Cardiac muscle cell (in vitro differentiated cells and primary cell): Measurements from ENCODE around the gene CYBC1. TPM values are rescaled to one million over a fixed set of nuclear protein-coding genes. Genes with fewer than 3 reads are reported as not detected.

Experiments used
- DNase-seq, 2 donors: peaks; one replicate each; pipeline versions ENCODE4 v3.0.0 to v3.0.0-alpha.2; 2010 to 2017; ENCODE audit warnings: low read depth in 1 of 2, low spot score in 1 of 2
- H3K27ac ChIP-seq: fragments of 200-600 bp; sonication (generic); 2 replicates; pipeline ENCODE4 v1.5.1; 2016
- H3K27me3 ChIP-seq: fragments of 200-600 bp; sonication (generic); 2 replicates; pipeline ENCODE4 v1.6.0; 2016; ENCODE audit warnings: control low read depth
- H3K36me3 ChIP-seq: fragments of 200-600 bp; sonication (generic); 2 replicates; pipeline ENCODE4 v1.5.1; 2016; ENCODE audit warnings: control low read depth
- H3K4me1 ChIP-seq: fragments of 200-600 bp; sonication (generic); 2 replicates; pipeline ENCODE4 v1.8.1; 2017; ENCODE audit warnings: low read depth, mild to moderate bottlenecking, mixed run types
- H3K4me3 ChIP-seq: fragments of 200-600 bp; sonication (generic); 2 replicates; pipeline ENCODE4 v1.5.1; 2016; ENCODE audit warnings: mild to moderate bottlenecking
- H3K9me3 ChIP-seq: fragments of 200-600 bp; sonication (generic); 2 replicates; pipeline ENCODE4 v1.5.1; 2017; ENCODE audit warnings: low read depth, mild to moderate bottlenecking, control low read depth
- polyA plus RNA-seq: library from polyadenylated mRNA; unstranded; fragments of >200 nt; fragmentation: Nextera tagmentation; extraction: Ambion mirVana; gene quantifications from 2 replicates; pipeline ENCODE4 v1.2.1, GENCODE V29; 2016
- total RNA-seq: library from RNA; depleted of rRNA; stranded (reverse); fragments of >200 nt; gene quantifications from 2 replicates; pipeline ENCODE4 v1.2.3, GENCODE V29; 2016
- TF ChIP-seq, protein P1 (sequence below): IDR thresholded peaks from 2 replicates; pipeline ENCODE4 v1.5.1; 2012; ENCODE audit warnings: low read depth, mild to moderate bottlenecking, low read length

Gene CYBC1
- total and polyA plus RNA-seq, 2 experiments from 2014 or later: 52.7 to 71.3 TPM

DNA sequence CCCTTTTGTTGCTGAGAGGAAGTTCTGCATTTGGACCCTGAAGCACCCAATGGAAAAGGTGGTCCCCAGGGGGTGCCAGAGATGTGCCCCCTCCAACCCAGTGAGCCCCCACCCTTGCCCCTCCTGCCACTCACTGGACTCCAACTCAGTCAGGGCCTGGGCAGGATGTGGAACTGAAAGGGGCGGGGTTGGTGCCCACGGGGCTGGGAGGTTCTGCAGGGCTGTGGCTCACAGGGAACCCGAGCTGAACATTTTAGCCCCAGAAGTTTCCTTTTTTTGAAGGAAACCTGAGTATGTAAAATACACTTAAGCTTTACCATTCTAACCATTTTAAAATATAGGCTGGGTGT is 16.4 kb downstream of the CYBC1 start:
- no peak for DNase-seq
- no peaks in the 10 kb centered on the region for H3K27me3 ChIP-seq
- no peak overlapping the region for H3K27ac ChIP-seq
- no peaks in the 10 kb centered on the region for H3K36me3 ChIP-seq
- no peaks in the 10 kb centered on the region for H3K9me3 ChIP-seq
- TF ChIP-seq, protein P1, sequence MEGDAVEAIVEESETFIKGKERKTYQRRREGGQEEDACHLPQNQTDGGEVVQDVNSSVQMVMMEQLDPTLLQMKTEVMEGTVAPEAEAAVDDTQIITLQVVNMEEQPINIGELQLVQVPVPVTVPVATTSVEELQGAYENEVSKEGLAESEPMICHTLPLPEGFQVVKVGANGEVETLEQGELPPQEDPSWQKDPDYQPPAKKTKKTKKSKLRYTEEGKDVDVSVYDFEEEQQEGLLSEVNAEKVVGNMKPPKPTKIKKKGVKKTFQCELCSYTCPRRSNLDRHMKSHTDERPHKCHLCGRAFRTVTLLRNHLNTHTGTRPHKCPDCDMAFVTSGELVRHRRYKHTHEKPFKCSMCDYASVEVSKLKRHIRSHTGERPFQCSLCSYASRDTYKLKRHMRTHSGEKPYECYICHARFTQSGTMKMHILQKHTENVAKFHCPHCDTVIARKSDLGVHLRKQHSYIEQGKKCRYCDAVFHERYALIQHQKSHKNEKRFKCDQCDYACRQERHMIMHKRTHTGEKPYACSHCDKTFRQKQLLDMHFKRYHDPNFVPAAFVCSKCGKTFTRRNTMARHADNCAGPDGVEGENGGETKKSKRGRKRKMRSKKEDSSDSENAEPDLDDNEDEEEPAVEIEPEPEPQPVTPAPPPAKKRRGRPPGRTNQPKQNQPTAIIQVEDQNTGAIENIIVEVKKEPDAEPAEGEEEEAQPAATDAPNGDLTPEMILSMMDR: no peak
- no peaks in the 10 kb centered on the region for H3K4me1 ChIP-seq
- no peak overlapping the region for H3K4me3 ChIP-seq

- H3K27ac ChIP-seq: no peak overlapping the region
- H3K4me1 ChIP-seq: no peaks in the 10 kb centered on the region
- no peak for DNase-seq
- TF ChIP-seq, protein P1: no peak
- no peaks in the 10 kb centered on the region for H3K9me3 ChIP-seq
- H3K36me3 ChIP-seq: no peaks in the 10 kb centered on the region
- H3K4me3 ChIP-seq: no peak overlapping the region
- no peaks in the 10 kb centered on the region for H3K27me3 ChIP-seq
These were observed 16.9 kb downstream of the CYBC1 start for GRCh38 chr17:82433560-82434215.

DNA sequence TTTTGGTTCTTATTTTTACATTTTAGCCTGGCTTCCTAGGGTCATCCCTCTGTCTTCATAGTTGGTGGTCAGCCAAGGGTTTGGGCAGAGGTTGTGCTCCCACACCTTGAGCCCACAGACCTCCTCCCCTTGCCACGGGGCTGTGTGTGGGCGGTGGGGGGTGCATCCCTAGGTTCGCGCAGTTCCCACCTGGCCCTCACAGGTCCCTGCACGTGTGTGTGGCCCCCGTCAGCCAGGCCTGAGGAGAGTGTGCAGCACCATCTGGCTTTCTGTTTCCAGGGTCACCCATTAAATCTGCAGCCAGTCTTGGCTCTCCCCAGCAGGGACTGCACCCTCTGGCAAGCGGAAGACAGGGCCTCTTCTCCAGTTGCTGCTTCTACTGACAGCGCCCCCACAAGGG is 18.5 kb downstream of the CYBC1 start:
- no peaks in the 10 kb centered on the region for H3K27me3 ChIP-seq
- H3K9me3 ChIP-seq: no peaks in the 10 kb centered on the region
- H3K4me3 ChIP-seq: no peak overlapping the region
- DNase-seq: no peak
- H3K27ac ChIP-seq: no peak overlapping the region
- TF ChIP-seq, protein P1: no peak
- no peaks in the 10 kb centered on the region for H3K4me1 ChIP-seq
- no peaks in the 10 kb centered on the region for H3K36me3 ChIP-seq

DNA sequence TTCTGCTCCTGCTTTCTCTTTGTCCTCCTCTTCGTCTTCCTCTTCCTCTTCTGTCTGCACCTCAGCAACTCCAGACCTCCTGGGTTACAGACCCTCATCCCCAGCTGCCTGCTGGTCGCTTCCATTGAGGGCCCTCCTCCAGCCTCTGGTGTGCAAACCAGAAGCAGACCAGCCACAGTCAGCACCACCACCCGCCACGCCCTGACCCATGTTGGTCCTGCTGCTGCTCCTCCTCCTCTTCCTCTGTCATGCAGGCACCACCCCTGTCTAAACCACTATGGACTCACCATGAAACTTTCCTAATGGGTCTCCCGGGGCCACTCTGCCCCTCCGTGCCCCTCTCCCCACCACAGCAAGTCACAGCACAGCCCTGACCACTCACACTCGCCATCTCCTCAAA is 20.7 kb downstream of the CYBC1 start:
- no peak for DNase-seq
- H3K27ac ChIP-seq: no peak overlapping the region
- TF ChIP-seq, protein P1: no peak

GRCh38 chr17:82428546-82428945 is 22.0 kb downstream of the CYBC1 start:
- H3K36me3 ChIP-seq: no peaks in the 10 kb centered on the region
- no peak overlapping the region for H3K27ac ChIP-seq
- no peaks in the 10 kb centered on the region for H3K4me1 ChIP-seq
- no peak overlapping the region for H3K4me3 ChIP-seq
- DNase-seq: no peak
- TF ChIP-seq, protein P1: no peak
- no peaks in the 10 kb centered on the region for H3K27me3 ChIP-seq
- no peaks in the 10 kb centered on the region for H3K9me3 ChIP-seq

More for the DNA sequence above, 20.7 kb downstream of the CYBC1 start:
- Histone ChIP-seq H3K36me3 (no peaks in the 10 kb centered on the region), H3K4me3 (no peak overlapping the region), H3K4me1 (no peaks in the 10 kb centered on the region), H3K27me3 (no peaks in the 10 kb centered on the region), H3K9me3 (no peaks in the 10 kb centered on the region)

- Histone ChIP-seq H3K36me3 (no peaks in the 10 kb centered on the region), H3K4me1 (no peaks in the 10 kb centered on the region), H3K9me3 (no peaks in the 10 kb centered on the region), H3K27me3 (no peaks in the 10 kb centered on the region), H3K4me3 (no peak overlapping the region), H3K27ac (no peak overlapping the region)
- no peak for DNase-seq
- TF ChIP-seq, protein P1: no peak
These were observed 25.7 kb downstream of the CYBC1 start for GRCh38 chr17:82424863-82425159.
